Measurements from ENCODE around the gene ST3GAL4. TPM values are rescaled to one million over a fixed set of nuclear protein-coding genes. Genes with fewer than 3 reads are reported as not detected.

Gene ST3GAL4
- total and polyA plus RNA-seq, 9 of the 15 experiments (the other 6 are each of a cell fraction or from before 2014, with no cell fraction given): 0.27 to 22.9 (median 10.5) TPM

DNA sequence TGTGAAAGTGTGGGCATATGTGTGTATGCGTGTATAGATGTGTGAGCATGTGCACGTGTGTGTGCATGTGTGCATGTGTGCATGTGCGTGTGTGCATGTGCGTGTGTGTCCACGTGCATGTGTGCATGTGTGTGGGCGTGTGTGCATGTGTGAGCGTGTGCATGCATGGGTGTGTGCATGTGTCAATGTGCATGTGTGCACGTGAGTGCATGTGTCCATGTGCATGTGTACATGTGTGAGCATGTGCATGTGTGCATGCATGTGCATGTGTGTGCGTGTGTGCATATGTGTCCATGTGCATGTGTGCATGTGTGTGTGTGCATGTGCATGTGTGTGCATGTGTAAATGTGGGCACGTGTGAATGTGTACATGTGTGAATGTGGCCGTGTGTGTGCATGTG is 95.3 kb downstream of the ST3GAL4 start:
- Histone ChIP-seq H3K79me2 (ENCODE audit: control insufficient read depth, insufficient read depth, low read length) (no peaks in the 10 kb centered on the region), H3K4me3 (no peak overlapping the region), H3K9me1 (ENCODE audit: control insufficient read depth, insufficient read depth, low read length) (no peaks in the 10 kb centered on the region), H3K36me3 (ENCODE audit: control insufficient read depth, insufficient read depth, low read length) (no peaks in the 10 kb centered on the region), H3K9ac (ENCODE audit: insufficient read depth in 1 of 2, low read depth in 2 of 2, low read length in 2 of 2) (no peak overlapping the region), H3K4me2 (ENCODE audit: insufficient read depth, low read length) (no peak overlapping the region), H3K9me3 (replicated peaks; ENCODE audit: control insufficient read depth, insufficient read depth, low read depth, low read length) (peaks cover 3% of the 10 kb centered on the region; the same call in 1 of the 2 replicates), H4K20me1 (replicated peaks; ENCODE audit: control insufficient read depth, insufficient read depth, low read length) (no peaks in the 10 kb centered on the region), H3K27ac (ENCODE audit: extremely low read depth, low read depth, low read length) (no peak overlapping the region), H3K27me3 (ENCODE audit: control insufficient read depth in 2 of 2, insufficient read depth in 2 of 2, low read length in 2 of 2) (peaks cover 2 to 38% of the 10 kb centered on the region in 2 experiments; a peak in 3 of 5 replicates), H3K4me1 (replicated peaks in 1 of 2; ENCODE audit: control insufficient read depth in 2 of 2, insufficient read depth in 2 of 2, low read length in 2 of 2) (no peaks in the 10 kb centered on the region), H2AFZ (ENCODE audit: low read depth, low read length) (no peak overlapping the region)
- ATAC-seq: no peak
- DNase-seq (ENCODE audit: extremely low read depth in 1 of 4, low spot score in 3 of 4): no peak
- TF ChIP-seq PML (IDR thresholded peaks at IDR 0.05; ENCODE audit: low read length) (no peak), GABPA (tag; conservative IDR thresholded peaks at IDR 0.05; ENCODE audit: low read depth) (no peak), TCF7 (IDR thresholded peaks at IDR 0.05; ENCODE audit: borderline replicate concordance) (no peak)
- TF ChIP-seq, protein P1, sequence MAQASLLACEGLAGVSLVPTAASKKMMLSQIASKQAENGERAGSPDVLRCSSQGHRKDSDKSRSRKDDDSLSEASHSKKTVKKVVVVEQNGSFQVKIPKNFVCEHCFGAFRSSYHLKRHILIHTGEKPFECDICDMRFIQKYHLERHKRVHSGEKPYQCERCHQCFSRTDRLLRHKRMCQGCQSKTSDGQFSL (CRISPR knock-in tag; IDR thresholded peaks at IDR 0.05): no peak
- TF ChIP-seq, protein P1 (tag; IDR thresholded peaks at IDR 0.05): no peak
- TF ChIP-seq, protein P2, sequence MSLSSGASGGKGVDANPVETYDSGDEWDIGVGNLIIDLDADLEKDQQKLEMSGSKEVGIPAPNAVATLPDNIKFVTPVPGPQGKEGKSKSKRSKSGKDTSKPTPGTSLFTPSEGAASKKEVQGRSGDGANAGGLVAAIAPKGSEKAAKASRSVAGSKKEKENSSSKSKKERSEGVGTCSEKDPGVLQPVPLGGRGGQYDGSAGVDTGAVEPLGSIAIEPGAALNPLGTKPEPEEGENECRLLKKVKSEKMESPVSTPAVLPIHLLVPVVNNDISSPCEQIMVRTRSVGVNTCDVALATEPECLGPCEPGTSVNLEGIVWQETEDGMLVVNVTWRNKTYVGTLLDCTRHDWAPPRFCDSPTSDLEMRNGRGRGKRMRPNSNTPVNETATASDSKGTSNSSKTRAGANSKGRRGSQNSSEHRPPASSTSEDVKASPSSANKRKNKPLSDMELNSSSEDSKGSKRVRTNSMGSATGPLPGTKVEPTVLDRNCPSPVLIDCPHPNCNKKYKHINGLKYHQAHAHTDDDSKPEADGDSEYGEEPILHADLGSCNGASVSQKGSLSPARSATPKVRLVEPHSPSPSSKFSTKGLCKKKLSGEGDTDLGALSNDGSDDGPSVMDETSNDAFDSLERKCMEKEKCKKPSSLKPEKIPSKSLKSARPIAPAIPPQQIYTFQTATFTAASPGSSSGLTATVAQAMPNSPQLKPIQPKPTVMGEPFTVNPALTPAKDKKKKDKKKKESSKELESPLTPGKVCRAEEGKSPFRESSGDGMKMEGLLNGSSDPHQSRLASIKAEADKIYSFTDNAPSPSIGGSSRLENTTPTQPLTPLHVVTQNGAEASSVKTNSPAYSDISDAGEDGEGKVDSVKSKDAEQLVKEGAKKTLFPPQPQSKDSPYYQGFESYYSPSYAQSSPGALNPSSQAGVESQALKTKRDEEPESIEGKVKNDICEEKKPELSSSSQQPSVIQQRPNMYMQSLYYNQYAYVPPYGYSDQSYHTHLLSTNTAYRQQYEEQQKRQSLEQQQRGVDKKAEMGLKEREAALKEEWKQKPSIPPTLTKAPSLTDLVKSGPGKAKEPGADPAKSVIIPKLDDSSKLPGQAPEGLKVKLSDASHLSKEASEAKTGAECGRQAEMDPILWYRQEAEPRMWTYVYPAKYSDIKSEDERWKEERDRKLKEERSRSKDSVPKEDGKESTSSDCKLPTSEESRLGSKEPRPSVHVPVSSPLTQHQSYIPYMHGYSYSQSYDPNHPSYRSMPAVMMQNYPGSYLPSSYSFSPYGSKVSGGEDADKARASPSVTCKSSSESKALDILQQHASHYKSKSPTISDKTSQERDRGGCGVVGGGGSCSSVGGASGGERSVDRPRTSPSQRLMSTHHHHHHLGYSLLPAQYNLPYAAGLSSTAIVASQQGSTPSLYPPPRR (CRISPR knock-in tag; IDR thresholded peaks at IDR 0.05; ENCODE audit: borderline replicate concordance): no peak
- ChIA-PET CTCF (ENCODE audit: low intra/inter-chr PET ratio) (interaction anchor here (0.6 kb wide), 1 partner anchor 161 kb away, joined by 3 read pairs; no protein-coding TSS in a partner anchor), POLR2A (no interaction called here)
- in situ Hi-C loops (cut with MboI): no loop called here
- 2% methylated on average over 11 of the region's 11 CpGs for WGBS (ENCODE audit: insufficient coverage, low coverage, missing lambda C conversion rate)
- intact Hi-C loops (cut with micrococcal nuclease): no loop called here
- no peak for FAIRE-seq
- no TSS peak for BruUV-seq (replicated peaks)

All from K562 (cell line).